H7 (cell line): Measurements from ENCODE around the gene TCF7L2. TPM values are rescaled to one million over a fixed set of nuclear protein-coding genes. Genes with fewer than 3 reads are reported as not detected.

Source experiments
- DNase-seq: peaks from one replicate; pipeline ENCODE4 v3.0.0; 2012
- H3K27me3 ChIP-seq: 2 replicates; pipeline ENCODE4 v1.6.0; 2011; ENCODE audit warnings: mild to moderate bottlenecking, low read length; ENCODE audit not compliant: control insufficient read depth, insufficient read depth
- H3K36me3 ChIP-seq: replicated peaks from 2 replicates; pipeline ENCODE4 v1.5.1; 2011; ENCODE audit warnings: low read length; ENCODE audit not compliant: control insufficient read depth, insufficient read depth
- H3K4me3 ChIP-seq: 2 replicates; pipeline ENCODE4 v1.5.1; 2011; ENCODE audit warnings: low read depth, mild to moderate bottlenecking, control low read depth, low read length, moderate library complexity; ENCODE audit not compliant: insufficient read depth
- total RNA-seq: library from RNA; depleted of rRNA; stranded (reverse); fragments of >200 nt; shearing (Covaris generic); gene quantifications from 2 replicates; pipeline ENCODE4 v1.2.3, GENCODE V29; 2014

TCF7L2 gene
- total RNA-seq, 1 experiment from 2014 or later, result 10.1 TPM

DNA sequence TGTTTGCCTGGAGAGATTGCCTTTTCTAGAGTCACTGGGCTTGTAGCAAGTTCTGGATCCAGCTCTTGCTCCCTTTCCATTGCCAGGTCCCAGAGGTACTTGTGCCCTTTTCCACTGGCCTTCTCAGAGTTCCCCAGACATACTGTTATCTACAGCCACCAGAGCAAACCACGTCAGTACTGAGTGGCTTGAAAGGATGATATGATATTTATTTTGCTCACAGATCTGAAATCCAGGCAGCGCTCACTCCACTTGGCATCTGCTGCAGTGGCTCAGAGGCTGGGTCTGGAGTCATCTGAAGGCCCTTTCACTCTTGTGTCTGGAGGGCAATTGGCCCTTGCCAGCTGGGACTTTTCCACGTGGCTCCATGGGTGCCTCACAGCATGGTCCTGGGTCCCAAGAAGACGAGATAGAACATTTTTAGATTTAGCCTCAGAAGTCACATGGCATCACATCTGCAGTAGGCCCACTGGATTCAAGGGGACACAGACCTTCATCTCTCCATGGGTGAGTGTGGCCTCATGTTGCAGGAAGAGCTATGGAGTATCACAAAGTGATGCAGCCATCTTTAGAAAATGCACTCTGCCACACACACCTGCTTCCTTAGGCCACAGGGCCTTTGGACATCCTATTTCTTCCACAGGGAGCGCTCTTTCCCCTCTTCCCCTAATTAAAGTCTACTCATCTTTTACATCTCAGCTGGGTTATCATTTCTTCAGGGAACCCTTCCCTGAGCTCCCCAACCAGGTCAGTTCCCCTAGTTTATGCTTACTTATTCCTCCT lies 22.9 kb upstream of the TCF7L2 start:
- no peak overlapping the region for H3K4me3 ChIP-seq

DNA sequence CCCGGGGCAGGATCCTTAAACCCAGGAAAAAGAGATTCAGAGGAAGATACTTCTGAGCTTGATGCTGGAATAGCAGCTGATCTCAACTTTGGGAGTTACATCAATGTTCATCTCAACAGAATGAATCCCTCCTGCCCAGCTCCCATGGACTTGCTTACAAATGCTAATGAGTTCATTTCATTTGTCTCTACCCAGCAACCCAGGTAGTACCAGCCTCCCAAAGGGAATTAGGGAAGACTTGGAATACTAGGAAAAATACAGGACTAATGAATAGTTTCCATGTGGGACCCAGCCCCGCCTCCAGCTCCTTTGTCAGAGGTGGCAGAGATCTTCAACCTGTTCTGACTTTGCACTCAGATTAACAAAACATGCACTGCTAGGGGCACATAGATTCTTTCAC lies 22.1 kb upstream of the TCF7L2 start:
- no peak for DNase-seq
- Histone ChIP-seq H3K27me3 (no peaks in the 10 kb centered on the region), H3K36me3 (no peaks in the 10 kb centered on the region), H3K4me3 (no peak overlapping the region)

More for the DNA sequence above, 22.9 kb upstream of the TCF7L2 start:
- no peaks in the 10 kb centered on the region for H3K27me3 ChIP-seq
- H3K36me3 ChIP-seq, result no peaks in the 10 kb centered on the region
- no peak for DNase-seq

DNA sequence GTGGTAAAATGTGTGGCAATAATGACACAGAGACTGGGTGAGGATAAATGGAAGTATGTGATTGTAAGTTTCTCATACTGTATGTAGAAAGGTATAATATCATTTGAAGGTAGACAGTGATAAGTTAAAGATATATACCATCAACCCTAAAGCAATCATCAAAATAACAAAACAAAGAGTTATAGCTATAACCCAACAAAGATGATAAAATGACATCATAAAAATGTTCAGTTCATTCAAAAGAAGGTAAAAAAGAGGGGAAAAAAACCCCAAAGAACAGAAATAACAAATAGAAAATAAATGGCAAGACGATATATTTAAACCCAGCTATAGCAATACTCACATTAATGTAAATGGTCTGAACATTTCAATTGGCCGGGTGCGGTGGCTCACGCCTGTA lies 17.4 kb upstream of the TCF7L2 start:
- no peak for DNase-seq
- Histone ChIP-seq H3K4me3 (no peak overlapping the region), H3K27me3 (no peaks in the 10 kb centered on the region), H3K36me3 (no peaks in the 10 kb centered on the region)

DNA sequence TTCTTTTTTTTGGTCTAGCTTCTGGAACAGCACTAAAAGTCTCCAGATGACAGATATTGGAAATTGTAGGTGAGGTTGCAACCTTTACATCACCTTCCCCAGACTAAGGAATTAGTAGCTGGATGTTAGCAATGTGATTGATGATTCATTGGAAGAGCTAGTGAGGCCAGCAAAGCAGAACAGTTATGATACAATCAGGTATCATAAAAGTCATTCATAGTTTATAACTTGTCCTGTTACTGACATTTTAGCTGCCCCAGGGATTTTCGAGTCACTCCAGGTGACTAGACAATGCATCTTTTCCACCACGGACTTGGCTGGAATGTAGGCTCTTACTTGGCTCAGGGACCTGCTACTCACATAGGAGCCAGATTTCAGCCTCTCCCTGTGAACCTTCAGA lies 15.9 kb upstream of the TCF7L2 start:
- no peak overlapping the region for H3K4me3 ChIP-seq
- no peaks in the 10 kb centered on the region for H3K36me3 ChIP-seq
- no peak for DNase-seq
- no peaks in the 10 kb centered on the region for H3K27me3 ChIP-seq

DNA sequence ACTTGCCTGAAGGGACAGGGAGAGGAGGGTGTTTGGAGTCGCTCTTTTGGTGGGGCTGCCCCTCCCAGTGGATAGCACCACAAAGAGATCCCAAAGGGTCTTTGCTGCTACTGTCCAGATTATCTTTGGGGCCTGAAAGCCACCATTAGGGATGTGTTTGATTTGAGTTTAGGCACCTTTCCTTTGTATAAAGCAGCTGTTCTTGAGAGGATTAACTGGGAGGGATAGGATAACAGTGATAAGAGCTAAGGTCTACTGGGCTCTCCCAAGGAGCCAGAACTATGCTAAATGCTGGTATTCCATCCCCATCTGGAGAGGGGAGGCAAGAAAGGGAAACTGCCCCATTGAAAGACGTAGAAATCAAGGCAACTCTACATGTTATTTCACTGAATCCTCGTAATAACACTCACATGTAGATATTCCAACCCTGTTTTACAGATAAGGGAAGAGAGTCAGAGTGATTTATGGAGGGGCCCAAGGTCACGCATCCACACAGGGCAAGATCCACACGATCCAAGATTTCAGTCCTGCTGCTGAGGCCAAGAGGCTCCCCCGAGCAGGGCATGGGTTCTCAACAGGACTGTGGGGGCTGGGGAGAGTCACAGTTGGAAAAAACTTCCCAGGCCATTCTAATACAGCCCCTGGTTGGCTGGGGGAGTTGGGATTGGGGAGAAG lies 11.1 kb upstream of the TCF7L2 start:
- H3K36me3 ChIP-seq, result no peaks in the 10 kb centered on the region
- H3K27me3 ChIP-seq, result no peaks in the 10 kb centered on the region
- no peak for DNase-seq
- H3K4me3 ChIP-seq, result no peak overlapping the region

DNA sequence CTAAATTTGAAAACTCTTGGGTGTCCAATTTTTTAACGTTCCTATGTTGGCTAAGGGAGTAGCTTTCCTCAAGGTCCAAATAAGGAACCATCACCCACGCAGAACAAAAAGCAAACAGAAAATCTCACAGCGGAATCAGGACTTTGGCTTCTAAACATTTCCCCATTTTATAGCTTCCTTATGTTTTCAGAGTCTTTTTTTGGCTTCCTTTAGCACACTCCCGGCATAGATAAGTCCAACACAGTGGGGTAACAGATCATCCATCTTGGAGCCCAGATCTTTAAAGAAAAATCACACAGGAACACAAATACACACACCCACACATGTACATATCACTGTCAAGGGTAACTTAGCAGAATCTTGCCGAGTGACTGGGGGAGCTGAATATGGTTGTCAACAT lies 4.2 kb upstream of the TCF7L2 start:
- H3K4me3 ChIP-seq, result no peak overlapping the region
- H3K27me3 ChIP-seq, result no peaks in the 10 kb centered on the region
- DNase-seq, result no peak
- H3K36me3 ChIP-seq, result no peaks in the 10 kb centered on the region

DNA sequence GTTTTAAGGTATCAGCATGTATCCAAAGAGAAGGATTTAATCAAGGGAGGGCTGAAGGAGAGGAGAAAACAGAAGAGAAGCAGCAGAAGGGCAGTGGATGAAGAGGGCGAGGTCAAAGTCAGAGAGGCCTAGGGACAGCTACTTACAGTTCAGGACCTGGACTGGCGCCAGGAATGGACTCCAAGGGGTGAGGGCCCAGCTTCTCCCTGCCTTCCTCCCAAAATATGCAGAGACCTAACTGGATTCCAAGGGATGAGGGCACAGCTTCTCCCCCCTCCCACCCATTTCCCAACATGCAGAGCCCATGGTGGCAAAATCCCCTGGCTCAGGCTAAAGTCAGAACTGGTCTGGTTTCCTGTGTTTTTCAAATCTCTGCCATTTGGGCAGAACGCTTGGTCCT lies 3.4 kb upstream of the TCF7L2 start:
- Histone ChIP-seq H3K4me3 (no peak overlapping the region), H3K36me3 (no peaks in the 10 kb centered on the region), H3K27me3 (no peaks in the 10 kb centered on the region)
- DNase-seq, result no peak

DNA sequence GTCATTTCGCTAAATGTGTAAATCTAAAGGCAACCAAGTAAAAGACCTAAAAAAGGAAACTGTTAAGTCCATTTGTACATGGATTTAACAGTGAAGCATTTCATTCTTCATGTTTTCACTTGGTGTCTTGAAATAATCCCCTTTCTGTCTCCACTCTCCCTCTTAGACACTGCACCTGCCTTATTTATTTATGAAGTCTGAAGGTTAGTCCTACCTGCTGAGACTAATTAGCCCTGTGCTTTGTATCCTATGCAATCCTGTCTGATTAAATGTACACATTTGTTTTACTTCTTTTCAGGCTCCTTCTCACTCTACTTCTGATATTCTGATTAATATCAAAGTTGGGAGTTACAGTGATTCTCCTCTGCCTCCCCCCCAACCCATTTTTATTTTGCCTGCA lies 1.9 kb upstream of the TCF7L2 start:
- Histone ChIP-seq H3K36me3 (no peaks in the 10 kb centered on the region), H3K27me3 (no peaks in the 10 kb centered on the region), H3K4me3 (no peak overlapping the region)
- no peak for DNase-seq

DNA sequence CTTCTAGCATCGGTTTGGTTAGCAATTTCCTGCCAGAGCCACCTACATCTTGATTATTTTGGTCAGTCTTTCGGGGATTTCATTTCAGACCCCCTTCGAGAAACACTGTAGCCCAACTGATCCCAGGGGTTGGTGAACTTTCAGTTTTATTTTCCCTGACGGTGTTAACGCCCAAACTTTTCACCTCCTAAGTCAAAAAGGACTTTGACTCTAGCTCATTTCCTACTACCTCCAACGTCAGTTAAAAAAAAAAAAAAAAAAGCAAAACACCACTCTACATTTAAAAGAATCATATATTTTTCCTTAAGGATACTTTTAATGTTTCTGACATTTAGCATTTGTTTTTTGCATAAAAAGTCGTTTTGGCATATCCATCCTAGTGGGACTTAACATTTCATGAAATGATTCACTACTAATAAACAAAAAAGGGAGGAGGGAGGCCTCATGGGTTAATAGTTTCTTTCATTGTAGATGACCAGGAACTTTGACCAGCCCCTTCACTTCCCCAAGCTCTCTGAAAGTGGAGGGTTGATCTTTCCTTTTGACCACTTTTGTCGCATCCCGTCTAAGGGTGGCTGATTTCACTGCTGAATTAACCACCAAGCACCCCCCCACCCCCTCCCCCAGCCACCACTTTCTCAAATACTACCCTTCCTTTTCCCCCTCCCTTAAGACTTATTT lies 764 bp upstream of the TCF7L2 start:
- no peaks in the 10 kb centered on the region for H3K27me3 ChIP-seq
- no peaks in the 10 kb centered on the region for H3K36me3 ChIP-seq
- H3K4me3 ChIP-seq, result peak overlapping the region; percentile 16; the same call in 1 of the 2 replicates
- peak; percentile 50 for DNase-seq

DNA sequence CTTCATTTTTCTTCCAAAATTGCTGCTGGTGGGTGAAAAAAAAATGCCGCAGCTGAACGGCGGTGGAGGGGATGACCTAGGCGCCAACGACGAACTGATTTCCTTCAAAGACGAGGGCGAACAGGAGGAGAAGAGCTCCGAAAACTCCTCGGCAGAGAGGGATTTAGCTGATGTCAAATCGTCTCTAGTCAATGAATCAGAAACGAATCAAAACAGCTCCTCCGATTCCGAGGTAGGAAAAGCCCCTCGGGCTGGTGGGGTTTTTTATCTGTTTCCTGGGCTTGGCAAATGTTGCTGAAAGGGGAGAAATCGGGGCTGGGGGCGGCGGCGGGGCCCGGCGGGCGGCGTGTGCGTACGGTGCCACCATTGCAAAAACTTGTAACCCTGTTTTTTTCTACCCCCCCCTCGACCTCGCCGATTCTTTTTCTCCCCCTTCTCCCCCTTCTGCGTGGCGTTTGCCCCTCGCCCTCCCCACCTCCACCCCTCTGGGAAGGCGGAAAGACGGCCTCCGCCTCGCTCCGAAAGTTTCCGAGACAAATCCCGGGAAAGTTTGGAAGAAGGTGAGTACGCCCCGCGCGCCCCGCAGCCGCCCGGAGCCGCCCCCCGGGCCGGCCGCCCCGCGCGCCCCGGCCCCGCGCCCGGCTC lies 789 bp downstream of the TCF7L2 start:
- no peaks in the 10 kb centered on the region for H3K27me3 ChIP-seq
- no peaks in the 10 kb centered on the region for H3K36me3 ChIP-seq
- peak; percentile 57 for DNase-seq
- H3K4me3 ChIP-seq, result peak overlapping the region; percentile 81

DNA sequence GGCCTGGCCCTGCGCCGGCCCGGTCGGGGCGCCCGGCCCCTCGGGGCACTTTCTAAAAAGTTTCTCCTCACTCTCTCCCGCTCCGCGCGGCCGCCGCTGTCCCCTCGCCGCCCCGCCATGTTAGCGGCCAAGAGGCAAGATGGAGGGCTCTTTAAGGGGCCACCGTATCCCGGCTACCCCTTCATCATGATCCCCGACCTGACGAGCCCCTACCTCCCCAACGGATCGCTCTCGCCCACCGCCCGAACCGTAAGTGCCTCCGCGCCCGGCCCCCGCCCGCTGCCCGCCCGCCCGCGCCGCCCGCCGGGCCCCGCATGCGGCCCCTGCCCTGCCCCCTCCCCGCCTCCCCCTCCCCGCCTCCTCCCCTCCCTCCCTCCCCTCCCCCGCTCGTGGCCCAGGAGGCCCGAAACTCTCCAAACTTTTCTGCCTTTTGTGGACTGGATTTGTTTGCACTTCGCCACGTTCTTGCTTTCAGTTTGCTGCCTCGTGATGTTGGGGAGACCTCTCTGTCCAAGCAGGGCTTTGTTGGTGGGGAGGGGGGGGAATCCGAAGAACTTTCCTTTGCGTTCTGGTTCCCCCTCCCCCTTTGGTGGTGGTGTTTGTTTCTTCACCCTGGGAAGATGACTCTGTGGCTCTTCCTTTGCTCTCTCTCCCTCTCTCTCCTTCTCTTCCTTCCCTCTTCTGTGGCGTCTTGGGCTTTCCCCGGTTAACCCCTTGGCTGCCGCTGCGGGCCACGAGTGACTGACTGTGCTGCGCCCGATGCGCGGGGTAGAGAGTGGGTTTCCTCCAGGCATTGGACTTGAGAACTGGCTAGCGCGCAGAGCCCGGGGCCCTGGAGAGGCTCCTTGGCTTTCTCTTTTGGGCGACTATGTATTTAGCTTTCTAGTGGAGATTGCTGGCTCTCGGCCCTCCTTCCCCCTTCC lies 1.6 kb downstream of the TCF7L2 start:
- no peaks in the 10 kb centered on the region for H3K36me3 ChIP-seq
- no peaks in the 10 kb centered on the region for H3K27me3 ChIP-seq
- H3K4me3 ChIP-seq, result peak overlapping the region; percentile 81
- peak; percentile 84 for DNase-seq

DNA sequence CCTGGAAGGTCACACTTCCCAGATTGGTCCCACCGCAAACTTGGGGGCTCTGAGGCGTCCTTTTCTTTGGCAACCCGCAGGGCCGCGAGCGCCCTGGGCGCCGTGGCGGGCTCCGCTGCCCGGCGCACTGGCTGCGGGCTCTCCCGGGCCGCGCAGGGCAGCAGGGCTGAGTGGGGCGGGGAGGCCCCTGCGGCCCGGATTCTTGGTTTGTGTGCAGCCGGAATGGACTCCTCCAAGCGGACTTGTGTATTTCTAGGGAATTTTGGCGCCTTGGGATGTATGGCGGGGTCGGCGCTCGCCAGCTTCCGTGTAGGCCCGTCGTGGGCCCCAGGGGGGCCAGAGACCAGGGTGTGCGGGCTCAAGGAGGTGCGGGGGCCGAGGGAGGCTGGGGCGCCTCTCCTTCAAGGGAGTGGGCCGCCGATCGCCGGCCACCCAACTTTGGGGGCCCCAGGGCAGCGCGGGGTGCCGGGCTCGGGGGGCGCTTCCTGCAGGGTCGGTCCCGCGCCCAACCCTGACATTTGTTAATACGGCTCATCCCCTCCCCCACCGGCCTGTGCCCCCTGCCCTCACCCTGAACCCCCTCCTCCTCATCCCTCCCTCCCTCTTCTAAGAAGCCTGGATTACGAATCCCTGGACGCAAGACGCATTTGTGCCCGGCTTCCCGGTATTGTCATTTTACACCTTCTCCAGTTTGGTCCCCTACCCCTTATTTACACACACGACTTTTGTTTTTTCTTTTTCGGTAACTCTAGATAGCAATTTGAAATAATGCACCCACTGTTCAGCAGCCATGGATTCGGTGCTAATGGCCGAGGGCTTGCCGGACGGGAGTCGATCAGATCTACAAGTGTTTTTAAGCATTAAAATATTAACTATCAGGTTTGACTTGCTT lies 2.5 kb downstream of the TCF7L2 start:
- Histone ChIP-seq H3K27me3 (no peaks in the 10 kb centered on the region), H3K4me3 (peak overlapping the region; percentile 81), H3K36me3 (no peaks in the 10 kb centered on the region)
- DNase-seq, result peak; percentile 65
